Measurements from ENCODE around the gene THAP8.

The THAP8 gene

DNA sequence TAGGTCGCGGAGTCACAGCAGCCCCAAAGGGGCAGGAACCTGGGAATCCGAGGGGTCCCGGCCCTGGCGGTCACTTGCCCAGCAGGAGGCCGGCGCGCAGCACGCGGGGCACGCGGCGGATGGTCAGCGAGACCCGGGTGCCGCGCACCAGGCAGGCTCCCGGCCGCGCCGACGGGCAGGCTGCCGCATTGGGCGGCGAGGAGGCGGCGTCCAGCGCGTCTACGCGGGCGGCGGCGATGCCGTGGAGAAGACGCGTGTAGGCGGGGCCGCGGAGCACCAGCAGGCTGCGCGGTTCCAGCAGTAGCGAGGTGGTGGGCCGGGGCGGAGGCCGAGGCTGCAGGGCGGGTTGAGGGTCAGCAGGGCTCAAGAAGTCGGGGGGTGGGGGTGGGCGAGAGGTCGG, 44.9 kb downstream of the THAP8 start:
- TF ChIP-seq GABPA (IDR thresholded peaks at IDR 0.05; ENCODE audit: low read depth): no peak
- TF ChIP-seq, protein P1, sequence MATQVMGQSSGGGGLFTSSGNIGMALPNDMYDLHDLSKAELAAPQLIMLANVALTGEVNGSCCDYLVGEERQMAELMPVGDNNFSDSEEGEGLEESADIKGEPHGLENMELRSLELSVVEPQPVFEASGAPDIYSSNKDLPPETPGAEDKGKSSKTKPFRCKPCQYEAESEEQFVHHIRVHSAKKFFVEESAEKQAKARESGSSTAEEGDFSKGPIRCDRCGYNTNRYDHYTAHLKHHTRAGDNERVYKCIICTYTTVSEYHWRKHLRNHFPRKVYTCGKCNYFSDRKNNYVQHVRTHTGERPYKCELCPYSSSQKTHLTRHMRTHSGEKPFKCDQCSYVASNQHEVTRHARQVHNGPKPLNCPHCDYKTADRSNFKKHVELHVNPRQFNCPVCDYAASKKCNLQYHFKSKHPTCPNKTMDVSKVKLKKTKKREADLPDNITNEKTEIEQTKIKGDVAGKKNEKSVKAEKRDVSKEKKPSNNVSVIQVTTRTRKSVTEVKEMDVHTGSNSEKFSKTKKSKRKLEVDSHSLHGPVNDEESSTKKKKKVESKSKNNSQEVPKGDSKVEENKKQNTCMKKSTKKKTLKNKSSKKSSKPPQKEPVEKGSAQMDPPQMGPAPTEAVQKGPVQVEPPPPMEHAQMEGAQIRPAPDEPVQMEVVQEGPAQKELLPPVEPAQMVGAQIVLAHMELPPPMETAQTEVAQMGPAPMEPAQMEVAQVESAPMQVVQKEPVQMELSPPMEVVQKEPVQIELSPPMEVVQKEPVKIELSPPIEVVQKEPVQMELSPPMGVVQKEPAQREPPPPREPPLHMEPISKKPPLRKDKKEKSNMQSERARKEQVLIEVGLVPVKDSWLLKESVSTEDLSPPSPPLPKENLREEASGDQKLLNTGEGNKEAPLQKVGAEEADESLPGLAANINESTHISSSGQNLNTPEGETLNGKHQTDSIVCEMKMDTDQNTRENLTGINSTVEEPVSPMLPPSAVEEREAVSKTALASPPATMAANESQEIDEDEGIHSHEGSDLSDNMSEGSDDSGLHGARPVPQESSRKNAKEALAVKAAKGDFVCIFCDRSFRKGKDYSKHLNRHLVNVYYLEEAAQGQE (IDR thresholded peaks at IDR 0.05; ENCODE audit: insufficient replicate concordance, low read depth): no peak
- TF ChIP-seq SPI1 (IDR thresholded peaks at IDR 0.05; ENCODE audit: borderline replicate concordance, low read depth): no peak
- TF ChIP-seq, protein P2, sequence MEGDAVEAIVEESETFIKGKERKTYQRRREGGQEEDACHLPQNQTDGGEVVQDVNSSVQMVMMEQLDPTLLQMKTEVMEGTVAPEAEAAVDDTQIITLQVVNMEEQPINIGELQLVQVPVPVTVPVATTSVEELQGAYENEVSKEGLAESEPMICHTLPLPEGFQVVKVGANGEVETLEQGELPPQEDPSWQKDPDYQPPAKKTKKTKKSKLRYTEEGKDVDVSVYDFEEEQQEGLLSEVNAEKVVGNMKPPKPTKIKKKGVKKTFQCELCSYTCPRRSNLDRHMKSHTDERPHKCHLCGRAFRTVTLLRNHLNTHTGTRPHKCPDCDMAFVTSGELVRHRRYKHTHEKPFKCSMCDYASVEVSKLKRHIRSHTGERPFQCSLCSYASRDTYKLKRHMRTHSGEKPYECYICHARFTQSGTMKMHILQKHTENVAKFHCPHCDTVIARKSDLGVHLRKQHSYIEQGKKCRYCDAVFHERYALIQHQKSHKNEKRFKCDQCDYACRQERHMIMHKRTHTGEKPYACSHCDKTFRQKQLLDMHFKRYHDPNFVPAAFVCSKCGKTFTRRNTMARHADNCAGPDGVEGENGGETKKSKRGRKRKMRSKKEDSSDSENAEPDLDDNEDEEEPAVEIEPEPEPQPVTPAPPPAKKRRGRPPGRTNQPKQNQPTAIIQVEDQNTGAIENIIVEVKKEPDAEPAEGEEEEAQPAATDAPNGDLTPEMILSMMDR (IDR thresholded peaks at IDR 0.05; ENCODE audit: insufficient read depth, low read length): no peak
- no peak for TF ChIP-seq POLR2AphosphoS5 (IDR thresholded peaks at IDR 0.05; ENCODE audit: low read depth)
- peak in 1 of 2 experiments; percentile 36 for DNase-seq (ENCODE audit: low read depth in 1 of 2, low spot score in 1 of 2)
- Histone ChIP-seq H3K4me3 (replicated peaks; ENCODE audit: insufficient read depth, low read length) (no peak overlapping the region), H3K27ac (replicated peaks) (no peak overlapping the region), H3K27me3 (ENCODE audit: insufficient read depth, poor library complexity, severe bottlenecking) (no peaks in the 10 kb centered on the region)

DNA sequence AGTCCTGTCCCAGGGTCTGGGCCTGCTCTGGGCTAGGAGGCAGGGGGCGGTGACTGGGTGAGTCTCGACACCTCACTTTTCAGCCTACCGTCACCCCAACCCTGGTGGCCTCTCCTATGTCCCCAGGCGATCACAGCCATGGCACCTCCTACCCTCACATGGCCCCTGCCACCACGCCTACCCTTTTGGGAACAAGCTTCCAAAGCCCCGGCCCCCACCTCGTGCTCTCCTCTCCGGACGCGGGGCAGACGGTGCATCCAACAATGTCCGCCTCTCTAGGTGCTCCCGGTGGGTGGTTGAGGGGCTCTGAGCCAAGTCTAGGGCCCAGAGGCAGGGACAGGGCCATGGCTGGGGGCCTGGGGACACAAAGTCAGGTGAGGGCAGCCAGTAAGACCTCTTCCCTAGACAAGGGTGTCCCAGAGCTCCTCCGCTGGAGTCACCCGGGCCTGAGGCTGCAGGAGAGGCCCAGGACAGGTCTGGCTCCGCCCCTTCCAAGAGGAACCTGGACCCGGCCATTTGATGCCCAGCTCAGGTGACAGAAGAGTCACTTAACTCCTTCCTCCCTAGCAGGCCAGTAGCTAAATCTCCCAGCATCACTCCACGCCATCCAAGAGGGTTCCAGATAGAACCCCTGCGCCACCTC, 45.6 kb downstream of the THAP8 start, which contains the start of gene SYNE4:
Gene SYNE4 (minus strand): TSS at position 478 of the 643 bp plus-strand sequence. CDS start 132 bp downstream, at position 346.
- Histone ChIP-seq H3K27ac (replicated peaks) (no peak within 1 kb of the TSS), H3K4me3 (replicated peaks; ENCODE audit: insufficient read depth, low read length) (no peak within 1 kb of the TSS)

DNA sequence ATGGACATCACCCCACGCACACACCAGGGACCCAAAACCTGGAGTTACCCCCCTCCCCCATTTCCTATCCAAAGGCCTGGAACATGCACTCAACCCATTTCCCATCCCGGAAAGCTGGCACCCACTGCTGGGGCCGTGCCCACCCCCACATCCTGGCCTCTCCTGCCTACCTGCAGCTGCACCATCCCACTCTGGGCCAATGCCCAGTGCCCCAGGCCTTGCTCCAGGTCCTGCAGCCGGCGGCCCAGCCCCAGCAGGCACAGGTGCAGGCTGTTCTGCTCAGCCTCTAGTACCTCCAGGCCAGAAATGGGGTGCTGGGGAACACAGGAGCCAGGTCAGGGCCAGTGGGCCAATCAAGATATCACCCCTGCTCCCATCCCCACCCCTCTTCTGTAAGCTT, 47.1 kb downstream of the THAP8 start:
- H3K27me3 ChIP-seq (ENCODE audit: insufficient read depth, poor library complexity, severe bottlenecking): no peaks in the 10 kb centered on the region
- H3K4me3 ChIP-seq (replicated peaks; ENCODE audit: insufficient read depth, low read length): no peak overlapping the region
- TF ChIP-seq POLR2AphosphoS5 (IDR thresholded peaks at IDR 0.05; ENCODE audit: low read depth): no peak
- TF ChIP-seq SPI1 (IDR thresholded peaks at IDR 0.05; ENCODE audit: borderline replicate concordance, low read depth): no peak
- TF ChIP-seq, protein P2 (IDR thresholded peaks at IDR 0.05; ENCODE audit: insufficient read depth, low read length): no peak
- TF ChIP-seq, protein P1 (IDR thresholded peaks at IDR 0.05; ENCODE audit: insufficient replicate concordance, low read depth): no peak
- TF ChIP-seq GABPA (IDR thresholded peaks at IDR 0.05; ENCODE audit: low read depth): no peak
- H3K27ac ChIP-seq (replicated peaks): no peak overlapping the region
- no peak for DNase-seq (ENCODE audit: low read depth in 1 of 2, low spot score in 1 of 2)

More for the DNA sequence above, 45.6 kb downstream of the THAP8 start, which contains the start of gene SYNE4:
- H3K27me3 ChIP-seq (ENCODE audit: insufficient read depth, poor library complexity, severe bottlenecking): no peaks in the 10 kb centered on the region
- DNase-seq (ENCODE audit: low read depth in 1 of 2, low spot score in 1 of 2): no peak
- TF ChIP-seq, protein P2 (IDR thresholded peaks at IDR 0.05; ENCODE audit: insufficient read depth, low read length): no peak
- TF ChIP-seq SPI1 (IDR thresholded peaks at IDR 0.05; ENCODE audit: borderline replicate concordance, low read depth) (no peak), POLR2AphosphoS5 (IDR thresholded peaks at IDR 0.05; ENCODE audit: low read depth) (no peak), GABPA (IDR thresholded peaks at IDR 0.05; ENCODE audit: low read depth) (no peak)
- TF ChIP-seq, protein P1 (IDR thresholded peaks at IDR 0.05; ENCODE audit: insufficient replicate concordance, low read depth): no peak

All from HL-60 (cell line).